Hematopoietic multipotent progenitor cell treated with erythropoietin and hydrocortisone succinate and interleukin-3 and kit ligand, for 4 days (in vitro differentiated cells): ENCODE data around the gene ZNF816.
"Not testable (repeated sequence)": the region's sequence is repeated elsewhere in the genome, so short reads cannot be mapped to it uniquely, and the experiment has no call there.

Experiments used
- DNase-seq: peaks from one replicate; pipeline ENCODE4 v3.0.0-alpha.2; 2015

ZNF816 gene

DNA sequence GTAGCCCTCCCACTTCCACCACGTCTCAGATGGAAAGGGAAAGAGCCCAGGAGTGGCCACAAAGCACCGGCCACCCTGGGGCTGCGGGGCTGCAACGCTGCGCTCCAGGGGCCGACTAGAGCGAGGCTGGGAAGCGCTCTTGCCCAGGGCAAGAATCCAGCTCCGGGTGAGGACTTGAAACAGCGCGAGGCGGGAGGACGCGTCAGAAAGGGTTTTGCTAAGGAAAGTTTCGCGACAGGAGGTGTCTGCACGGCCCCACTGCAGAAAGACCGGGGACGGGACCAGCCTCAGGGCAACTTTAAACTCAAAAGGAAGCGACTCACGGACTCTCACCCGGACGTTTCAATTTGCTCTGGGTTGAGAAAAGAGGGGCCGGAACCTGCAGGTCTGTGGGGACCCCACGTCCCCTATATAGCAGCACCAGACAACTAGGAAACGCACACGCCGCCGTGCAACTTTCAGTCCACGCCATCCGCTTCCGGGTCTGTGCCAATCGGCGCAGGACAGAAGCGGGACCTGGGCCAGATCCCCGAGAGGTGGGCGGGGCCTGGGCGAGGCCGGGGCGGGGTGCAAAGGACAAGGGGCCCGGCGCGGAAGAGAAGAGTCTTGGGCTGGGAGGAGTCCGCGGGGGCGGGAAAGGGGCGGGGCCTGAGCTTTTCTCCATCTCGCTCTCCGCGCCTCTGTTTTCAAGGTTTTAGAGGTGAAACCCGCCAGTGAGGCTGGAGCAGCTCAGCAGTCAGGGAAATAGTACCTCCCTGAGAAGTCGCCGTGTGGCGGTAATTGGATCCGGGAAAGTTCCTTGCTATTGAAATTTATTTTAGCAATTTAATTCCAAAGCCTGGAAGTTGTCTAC lies at the start of gene ZNF816:
TSS of gene ZNF816 (minus strand) at position 488 of the 853 bp plus-strand sequence. CDS start 6,792 bp downstream, outside the sequence.
- DNase-seq, result peak; percentile 99

DNA sequence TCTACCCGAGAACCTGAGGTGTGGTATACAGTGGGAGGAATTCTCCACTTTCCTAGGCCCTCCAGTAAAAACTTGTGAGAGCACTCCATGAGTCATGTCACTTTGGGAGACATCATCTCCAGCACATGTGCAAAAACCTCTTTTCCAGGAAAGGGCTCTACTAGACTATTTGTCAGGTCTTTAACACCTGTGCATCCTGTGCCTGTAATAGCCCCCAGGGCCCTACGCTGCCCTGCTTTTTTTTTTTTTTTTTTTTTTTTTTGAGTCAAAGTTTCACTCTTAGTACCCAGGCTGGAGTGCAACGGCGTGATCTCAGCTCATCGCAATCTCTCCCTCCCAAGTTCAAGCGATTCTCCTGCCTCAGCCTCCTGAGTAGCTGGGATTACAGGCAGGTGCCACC lies 49.3 kb upstream of the ZNF816 start:
- DNase-seq, result no peak

DNA sequence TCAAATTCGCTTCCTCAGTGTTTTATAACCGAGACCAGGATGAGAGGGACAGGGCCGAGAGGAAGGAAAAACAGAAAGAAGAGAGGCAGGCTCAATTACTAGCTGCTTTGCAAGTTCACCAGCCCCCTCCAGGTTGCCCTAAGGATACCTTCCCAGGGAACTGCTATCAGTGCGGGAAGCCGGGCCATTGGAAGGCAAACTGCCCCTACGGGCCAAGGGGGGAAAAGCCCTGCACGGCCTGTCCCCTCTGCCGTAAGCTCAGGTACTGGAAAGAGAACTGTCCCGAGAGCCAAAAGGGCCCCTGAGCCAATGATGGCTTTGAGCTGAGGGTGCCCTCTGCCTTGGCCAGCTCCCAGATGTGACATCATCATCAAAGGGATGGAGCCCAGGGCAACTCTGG lies 47.8 kb upstream of the ZNF816 start:
- no peak for DNase-seq

DNA sequence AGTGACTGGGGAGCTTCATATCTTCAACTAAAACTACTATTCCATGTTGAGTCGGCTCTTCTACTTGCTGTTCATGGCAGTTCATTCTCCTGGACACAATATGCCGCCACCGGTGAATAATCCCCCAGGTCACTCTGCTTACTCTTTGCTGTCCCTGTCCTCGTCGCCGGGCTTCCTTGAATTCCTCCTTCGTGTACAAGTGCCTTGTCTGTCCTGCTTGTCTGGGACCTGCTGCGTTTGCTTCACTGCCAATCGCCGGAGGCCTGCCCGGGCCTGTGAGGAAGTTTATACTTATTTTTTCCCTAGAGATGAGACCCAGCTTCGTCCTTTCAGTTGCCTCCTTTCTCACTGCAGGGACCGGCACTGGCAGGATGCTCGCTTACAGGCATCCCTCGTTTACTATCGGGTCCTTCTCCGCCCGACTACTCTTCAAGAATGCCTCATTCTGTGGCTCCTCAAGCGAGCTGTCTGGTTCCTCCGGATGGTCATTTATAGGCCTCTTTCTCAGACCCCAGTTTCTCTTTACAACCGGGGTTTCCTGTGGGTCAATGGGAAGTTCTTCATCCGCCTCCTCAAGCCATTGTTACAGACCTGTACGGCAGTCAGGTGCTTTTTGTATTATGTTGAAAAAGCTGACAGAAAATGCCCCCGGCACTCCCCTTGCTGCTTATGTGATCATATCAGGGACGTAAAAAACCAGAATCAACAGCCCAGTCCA lies 45.5 kb upstream of the ZNF816 start:
- DNase-seq, result no peak

DNA sequence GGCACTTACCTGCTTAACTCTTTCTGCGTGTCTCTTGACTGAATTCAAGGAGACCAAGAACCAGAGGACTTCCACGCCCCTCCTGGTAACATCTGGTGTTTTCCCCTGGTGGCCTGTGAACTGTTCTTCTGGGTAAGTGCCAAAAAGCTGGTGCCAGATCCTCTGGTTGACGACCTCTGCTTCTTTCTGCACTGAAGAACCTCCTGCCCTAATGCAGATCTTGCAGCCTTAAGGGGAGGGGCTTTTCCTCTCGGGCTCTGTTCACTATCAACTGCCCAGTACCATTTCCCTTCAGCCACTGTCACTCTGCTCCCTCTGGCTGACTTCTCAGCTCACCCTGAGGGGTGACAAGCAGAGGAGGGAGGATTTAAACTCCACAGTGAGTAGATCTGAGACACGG lies 44.9 kb upstream of the ZNF816 start:
- no peak for DNase-seq

DNA sequence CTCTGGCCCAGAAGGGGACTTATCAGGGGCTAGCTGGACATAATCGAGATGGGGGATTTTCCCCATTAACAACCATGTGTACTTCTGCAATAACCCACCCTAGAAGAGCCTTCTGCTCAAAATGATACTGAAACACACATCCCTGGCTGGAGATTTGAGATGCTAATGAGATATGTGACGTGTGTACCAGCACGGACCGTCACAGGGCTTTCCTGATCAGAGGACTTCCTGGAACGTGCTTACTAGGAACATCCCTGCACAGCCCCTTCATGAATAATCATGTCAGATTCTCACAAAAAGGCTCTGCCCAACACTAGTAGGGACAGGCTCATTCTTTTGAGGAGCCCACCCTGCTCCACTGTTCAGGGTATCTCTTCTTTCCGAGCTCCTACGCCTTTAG lies 44.5 kb upstream of the ZNF816 start:
- DNase-seq, result no peak

DNA sequence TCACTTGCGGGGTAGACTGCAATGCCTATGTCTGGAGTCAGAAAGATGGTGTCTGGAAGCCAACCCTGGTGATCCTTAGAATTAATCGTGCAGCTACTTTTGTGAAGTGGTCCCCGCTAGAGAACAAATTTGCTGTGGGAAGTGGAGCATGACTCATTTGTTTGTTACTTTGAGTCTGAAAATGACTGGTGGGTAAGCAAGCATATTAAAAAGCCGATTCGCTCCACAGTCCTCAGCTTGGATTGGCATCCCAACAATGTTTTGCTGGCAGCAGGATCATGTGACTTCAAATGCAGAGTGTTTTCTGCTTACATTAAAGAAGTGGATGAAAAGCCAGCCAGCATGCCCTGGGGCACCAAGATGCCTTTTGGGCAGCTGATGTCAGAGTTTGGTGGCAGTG lies 41.6 kb upstream of the ZNF816 start:
- DNase-seq, result no peak

DNA sequence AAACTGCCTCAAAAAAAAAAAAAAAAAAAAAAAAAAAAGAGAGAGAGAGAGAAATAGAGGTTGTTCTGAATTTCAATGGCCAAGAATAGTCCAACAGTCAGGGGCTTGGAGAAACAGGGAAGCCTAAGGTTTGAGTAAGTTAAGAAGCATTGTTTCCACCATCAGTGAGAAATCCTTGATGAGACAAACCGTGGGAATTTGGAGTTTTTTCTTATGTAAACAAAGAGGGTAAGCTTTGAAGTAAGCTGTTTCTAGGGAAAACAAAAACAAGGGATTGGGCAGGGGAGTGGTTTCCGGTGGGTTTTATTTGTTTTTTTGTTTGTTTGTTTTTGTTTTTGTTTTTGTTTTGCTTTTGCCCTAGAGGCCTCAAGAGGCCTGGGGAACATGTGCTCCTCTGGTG lies 39.8 kb upstream of the ZNF816 start:
- no peak for DNase-seq

DNA sequence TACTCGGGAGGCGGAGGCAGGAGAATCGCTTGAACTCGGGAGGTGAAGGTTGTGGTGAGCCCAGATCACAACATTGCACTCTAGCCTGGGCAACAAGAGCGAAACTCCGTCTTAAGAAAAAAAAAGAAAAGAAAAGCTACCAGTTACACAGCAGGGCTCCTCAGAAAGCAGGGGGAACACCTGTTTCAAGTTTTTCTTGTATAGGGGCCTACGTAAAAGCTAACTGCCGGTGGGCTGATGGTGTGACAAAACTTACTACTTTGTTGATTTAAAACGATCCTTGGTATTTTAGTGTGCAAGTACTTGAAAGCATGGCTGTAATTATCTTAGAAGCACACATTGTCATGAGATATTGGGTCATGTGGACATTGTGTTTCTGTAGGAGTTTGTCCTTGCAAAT lies 35.3 kb upstream of the ZNF816 start:
- DNase-seq, result no peak

DNA sequence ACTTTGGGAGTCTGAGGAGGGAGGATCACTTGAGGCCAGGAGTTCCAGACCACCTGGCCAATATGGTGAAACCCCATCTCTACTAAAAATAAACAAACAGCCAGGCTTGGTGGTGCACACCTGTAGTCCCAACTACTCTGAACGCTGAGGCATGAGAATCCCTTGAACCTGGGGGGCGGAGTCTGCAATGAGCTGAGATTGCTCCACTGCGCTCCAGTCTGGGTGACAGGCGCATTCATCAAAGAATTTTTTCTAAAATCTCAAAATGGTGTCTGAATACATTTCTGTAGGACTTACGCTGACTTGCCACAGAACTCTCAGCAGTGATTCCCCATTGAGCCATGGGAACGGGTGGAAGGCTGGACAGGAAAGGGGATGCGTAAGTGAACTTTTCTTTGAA lies 33.0 kb upstream of the ZNF816 start:
- no peak for DNase-seq

DNA sequence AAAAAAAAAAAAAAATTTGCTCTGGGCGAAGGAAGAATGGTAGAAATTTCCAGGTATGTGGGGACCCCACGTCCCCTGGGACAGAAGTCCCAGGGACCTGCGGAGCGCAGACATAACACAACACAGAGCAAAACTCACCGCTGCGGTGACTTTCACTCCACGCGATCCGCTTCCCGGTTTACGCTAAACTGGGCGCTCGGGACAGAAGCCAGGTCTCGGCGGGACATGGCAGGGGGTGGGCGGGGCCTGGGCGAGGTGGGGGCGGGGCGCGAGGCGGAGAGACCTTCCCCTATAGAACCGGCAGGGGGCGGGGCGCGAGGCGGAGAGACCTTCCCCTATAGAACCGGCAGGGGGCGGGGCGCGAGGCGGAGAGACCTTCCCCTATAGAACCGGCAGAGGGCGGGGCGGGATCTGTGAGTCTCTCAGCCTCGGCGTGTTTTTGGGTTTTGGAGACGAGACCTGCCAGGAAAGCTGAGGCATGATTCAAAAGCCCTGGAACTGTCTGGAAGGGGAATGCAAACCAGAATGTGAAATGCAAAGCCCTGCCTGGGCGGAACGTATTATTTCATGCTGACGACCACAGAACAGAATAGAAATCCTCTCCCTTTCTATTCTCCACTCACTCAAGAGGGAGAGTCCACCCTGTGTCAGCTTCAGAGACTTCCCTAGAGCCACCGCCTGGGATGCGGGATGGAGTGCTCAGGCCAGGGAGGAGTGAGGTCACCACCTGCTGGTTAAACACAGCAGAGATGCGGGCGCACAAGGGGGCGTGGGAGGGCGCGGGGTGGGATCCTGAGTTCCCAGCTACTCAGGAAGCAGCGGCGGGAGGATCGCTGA lies 30.9 kb upstream of the ZNF816 start:
- peak; percentile 89 for DNase-seq

DNA sequence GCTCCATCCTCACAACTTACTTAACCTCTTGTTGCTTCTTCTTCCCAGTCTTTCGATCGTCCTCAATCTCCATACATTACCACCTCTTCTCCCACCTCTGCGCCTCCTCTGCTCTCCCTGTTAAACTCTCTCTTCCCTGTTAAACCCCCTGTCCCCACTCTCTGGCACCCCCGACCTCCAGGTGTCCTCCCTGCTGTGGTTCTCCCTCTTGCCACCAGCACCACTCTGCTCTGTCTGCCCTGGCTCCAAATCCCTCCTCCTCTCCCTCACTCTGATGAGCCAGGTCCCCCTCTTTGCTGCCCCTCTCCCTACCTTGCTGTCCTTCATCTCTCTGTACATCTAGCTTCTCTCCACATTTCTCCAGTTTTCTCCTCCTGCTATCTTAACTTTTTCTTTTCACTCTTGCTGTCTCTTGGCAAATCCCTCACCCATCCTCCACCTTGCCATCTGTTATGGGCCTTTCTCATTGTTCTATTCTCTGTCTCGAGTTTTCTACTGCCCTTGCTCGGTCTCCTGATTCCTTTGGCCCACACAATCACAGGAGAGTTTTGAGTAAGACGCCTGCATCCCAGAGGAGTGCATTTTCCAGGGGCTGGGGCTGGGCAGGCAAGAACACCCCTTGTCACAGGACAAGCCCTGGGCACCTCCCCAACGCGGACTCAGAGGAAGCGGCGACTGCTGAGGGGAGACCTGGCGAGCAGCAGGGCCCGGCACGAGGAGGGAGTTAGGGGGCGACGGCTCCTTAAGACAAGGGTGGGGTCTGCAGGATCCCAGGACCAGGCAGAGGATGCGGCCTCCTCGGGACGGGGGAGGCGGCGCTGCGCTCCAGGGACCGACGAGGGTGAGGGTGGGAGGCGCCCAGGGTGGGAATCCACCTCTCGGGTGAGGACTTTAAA lies 29.7 kb upstream of the ZNF816 start:
- peak; percentile 4 for DNase-seq

DNA sequence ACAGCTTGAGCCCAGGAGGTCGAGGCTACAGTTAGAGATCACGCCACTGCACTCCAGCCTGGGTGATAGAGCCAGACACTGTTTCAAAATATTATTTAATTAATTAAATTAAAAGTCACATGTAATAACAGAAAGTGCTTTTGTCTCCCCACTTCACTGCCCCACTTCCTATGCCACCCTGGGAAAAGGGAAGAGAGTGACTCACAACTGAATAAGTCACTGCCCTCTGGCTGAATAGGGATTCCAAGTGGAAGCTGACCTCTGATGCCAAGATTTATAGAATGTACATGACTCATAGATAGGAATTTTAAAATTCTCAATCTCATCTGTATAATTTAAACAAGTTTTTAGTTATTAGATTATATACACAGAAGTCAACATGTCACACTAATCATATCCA lies 28.8 kb upstream of the ZNF816 start:
- DNase-seq, result no peak

DNA sequence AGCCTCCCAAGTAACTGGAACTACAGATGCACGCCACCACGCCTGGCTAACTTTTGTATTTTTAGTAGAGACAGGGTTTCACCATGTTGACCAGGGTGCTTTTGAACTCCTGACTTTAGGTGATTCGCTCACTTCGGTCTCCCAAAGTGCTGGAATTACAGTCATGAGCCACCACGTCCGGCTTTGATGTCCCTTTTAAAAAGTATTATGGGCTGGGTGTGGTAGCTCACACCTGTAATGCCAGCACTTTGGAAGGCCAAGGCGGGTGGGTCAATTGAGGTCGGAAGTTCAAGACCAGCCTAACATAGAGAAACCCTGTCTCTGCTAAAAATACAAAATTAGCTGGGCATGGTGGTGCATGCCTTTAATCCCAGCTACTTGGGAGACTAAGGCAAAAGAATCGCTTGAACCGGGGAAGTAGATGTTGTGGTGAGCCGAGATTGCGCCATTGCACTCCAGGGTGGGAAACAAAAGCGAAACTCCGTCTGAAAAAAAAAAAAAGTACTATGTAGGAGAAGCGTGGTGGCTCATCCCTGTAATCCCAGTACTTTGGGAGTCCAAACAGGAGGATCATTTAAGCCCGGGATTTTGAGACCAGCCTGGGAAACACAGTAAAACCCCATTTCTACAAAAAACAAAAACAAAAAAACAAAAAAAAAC lies 28.2 kb upstream of the ZNF816 start:
- no peak for DNase-seq

DNA sequence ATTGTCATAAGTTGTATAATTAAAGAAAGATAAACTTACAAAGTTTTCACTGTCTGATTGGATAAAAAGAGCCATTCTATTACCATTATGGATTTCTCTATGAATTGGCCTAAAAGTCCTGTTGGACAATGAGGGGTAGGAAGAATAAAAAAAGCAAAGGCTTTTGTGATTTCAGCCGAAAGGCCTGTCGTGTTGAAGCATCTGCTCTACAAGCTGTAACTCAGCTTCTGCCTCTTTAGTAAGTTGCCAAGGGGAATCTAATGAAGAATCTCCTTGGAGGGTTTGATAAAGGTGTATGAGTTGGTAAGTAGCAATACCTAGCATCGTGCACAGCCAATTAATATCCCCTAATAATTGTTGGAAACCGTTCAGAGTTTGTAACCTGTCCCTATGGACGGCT lies 25.8 kb upstream of the ZNF816 start:
- no peak for DNase-seq

DNA sequence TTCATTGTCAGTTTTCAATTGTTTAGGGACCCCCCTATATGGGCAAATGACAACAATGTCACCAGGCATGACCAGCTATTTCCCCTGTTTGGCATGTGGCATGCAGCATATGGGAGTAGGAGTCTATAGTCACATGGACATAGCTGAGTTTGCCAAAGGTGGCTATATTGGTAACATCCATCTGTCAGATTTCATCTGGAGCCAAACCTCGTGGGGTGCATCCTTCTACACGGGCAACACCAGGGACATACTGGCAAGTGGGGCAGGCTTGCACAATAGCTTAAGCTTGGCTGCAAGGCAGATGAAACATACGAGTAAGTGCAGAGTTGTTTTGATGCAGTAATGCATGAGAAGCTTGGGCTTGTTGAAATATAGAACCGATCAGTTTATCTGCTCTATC lies 24.5 kb upstream of the ZNF816 start:
- DNase-seq, result no peak

DNA sequence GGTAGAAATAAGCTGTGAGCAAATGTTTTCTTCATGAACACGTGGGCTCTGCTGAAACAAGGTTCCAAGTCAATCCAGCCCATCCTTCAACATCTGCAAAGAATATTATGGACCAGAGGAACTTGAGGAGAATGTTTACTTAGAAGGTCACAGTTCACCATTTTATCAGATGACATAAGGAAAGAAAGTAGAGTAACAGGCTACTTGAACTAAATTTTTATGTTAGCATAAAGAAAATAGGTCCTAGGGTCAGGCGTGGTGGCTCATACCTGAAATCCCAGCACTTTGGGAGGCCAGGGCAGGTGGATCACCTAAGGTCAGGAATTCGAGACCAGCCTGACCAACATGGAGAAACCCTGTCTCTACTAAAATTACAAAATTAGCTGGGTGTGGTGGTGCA lies 20.5 kb upstream of the ZNF816 start:
- DNase-seq, result not testable (repeated sequence)

DNA sequence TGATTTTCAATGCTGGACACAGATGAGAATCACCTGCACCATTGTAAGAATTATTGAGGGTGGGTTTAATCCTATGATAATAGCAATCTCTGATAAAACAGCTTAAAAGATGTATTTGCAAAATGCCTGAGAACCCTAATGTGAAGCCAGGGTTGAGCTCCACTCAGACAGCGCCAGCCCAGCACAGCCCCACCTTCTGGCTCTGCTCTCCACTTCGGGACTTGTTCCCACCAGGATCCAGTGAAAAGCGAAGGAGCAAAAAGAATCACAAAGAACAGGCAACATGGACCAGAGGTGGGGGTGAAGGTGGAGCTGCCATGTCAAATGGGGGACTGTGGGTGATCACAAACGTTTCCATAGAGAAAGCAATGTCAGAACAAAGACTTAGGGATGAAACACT lies 18.6 kb upstream of the ZNF816 start:
- DNase-seq, result no peak

DNA sequence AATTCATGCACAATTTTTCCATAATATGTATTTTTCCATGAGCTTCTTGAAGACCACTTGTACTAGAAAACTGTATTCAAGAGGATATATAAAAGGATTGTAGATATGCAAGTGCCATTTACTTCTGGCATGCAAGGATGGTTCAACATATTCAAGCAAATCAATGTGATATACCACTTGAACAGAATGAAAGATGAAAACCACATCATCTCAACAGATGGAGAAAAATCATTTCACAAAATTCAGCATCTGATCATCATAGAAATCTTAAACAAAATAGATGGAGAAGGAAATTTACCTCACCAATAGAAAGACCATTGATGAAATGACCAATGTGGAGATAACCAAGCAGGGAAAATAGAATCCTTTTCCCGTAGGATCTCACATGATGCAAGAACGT lies 5.1 kb upstream of the ZNF816 start:
- DNase-seq, result no peak

DNA sequence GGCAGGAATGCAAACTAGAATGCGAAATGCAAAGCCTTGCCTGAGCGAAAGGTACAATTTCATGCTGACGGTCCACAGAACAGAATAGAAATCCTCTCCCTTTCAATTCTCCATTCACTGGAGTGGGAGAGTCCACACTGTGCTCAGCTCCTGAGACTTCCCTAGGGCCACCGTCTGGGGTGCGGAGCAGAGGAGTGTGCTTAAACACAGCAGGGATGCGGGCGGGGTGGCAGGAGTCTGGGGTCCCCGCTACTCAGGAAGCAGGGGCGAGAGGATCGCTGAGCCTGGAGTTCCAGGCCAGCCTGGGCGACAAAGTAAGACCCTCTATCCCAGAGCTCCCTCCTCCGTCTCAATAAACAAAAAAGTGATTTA lies 552 bp upstream of the ZNF816 start:
- DNase-seq, result peak; percentile 35

DNA sequence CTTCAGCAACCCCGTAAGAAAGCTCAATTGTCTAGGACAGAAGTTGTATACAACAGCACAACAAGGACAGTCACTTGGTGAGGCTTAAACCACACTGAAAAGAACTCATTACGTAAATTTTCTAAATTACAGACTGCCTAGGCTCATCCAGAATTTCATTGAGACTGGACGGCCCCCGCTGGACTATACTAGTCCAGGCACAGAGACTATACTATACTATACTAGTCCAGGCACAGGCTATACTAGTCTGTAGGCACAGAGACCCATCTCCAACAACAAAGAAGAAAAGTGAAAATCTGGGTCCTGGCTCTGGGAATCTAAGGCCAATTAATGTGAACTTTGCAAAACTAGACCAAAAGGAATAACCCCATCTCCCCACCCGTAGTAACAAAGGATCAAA lies 700 bp downstream of the ZNF816 start:
- no peak for DNase-seq
